HG03095 (cell line): ENCODE measurements around the gene TNFAIP6.
A peak's percentile ranks its signal among the peaks of the same experiment; 100 is the strongest.

Experiments
- ATAC-seq: cut with Tn5 transposase; IDR thresholded peaks from one replicate; pipeline ENCODE4 v1.9.1; 2021; ENCODE audit warnings: moderate library complexity; ENCODE audit not compliant: unreplicated experiment

The TNFAIP6 gene

DNA sequence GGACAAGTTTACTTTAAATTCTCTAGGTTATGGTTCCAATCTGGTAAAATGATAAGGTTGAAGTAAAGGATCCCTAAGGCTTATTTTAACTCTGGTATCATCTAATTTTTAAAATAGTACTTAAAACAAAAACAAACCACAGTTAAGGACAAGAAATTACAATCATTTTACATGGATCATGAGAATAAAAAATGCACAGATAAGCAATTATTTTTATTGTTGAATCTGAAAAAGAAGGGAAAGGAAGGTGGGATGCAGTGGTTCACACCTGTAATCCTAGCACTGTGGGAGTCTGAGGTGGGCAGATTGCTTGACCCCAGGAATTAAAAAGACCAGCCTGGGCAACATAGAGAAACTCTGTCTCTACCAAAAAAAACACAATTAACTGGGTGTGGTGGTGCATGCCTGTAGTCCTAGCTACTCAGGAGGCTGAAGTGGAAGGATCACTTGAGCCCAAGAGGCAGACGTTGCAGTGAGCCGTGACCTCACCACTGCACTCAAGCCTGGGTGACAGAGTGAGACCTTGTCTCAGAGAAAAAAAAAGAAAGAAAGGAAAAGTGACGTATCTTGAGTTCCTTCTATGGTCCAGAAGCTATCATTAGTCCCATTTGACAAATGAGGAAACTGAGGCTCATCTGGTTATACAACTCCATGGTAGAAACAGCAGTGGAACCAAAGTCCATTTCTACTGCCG, 2.5 kb downstream of the TNFAIP6 start:
- no peak for ATAC-seq

DNA sequence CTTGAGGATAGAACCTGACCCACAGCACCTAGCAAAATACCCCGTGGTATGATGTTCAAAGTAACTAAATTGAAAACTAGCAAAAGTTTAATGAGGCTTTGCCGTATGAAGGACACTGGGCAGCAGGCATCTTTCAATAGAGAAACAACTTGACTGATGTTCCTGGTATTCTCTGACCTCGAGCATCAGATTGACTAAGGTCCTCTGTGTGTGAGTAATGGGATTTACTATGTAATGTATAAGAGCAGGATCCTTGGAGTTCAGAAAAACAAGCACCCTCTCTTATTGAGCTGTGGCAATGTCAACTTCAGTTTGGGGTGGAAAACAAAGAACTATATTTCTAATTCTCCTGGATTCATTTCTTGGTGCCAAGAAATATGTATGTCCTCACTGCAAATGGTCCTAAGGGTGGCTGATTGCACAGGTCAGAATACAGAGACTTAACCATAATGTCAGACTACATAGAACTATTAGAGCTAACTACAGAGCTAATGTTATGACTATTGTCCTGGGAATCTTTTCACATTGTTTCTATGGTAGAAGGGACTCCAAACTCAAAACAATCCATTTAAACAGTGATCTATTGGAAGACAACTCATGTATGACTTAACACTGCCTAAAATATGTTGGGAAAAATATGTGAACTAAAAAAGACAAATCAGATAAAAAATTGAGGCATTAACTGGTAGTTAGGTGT, 4.4 kb downstream of the TNFAIP6 start:
- ATAC-seq = no peak

DNA sequence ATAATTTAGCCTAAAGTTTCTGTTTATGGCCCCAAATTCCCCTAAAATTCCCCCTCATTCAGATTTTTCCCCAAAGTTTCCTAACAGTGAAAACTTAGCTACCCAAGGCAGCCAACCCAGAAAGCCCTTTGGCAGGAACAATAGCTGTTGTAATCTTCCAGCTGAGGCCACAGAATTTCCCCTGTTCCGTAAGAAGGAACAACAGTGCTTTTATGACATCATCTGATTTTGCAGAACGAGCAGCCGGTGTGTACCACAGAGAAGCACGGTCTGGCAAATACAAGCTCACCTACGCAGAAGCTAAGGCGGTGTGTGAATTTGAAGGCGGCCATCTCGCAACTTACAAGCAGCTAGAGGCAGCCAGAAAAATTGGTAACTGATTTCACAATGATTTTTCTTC, 6.3 kb downstream of the TNFAIP6 start:
- peak; percentile 85 for ATAC-seq

DNA sequence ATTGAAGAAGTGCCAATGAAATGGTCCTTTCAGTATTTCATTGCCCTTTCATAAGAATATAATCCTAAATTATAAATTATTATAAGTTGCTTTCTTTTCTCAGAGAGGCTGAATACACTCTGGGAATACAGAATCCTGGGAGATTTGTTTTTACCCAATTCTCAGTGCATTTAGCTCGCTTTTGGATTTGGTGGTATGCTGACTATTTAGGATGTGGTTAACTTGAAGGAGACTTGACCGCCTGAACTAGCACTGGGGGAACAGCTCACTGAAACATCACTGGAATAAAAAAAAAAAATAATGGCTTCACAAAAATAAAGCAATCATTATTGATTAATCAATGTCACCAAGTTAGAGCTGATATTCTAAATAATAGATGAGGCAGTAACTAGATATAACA, 10.2 kb downstream of the TNFAIP6 start:
- no peak for ATAC-seq

DNA sequence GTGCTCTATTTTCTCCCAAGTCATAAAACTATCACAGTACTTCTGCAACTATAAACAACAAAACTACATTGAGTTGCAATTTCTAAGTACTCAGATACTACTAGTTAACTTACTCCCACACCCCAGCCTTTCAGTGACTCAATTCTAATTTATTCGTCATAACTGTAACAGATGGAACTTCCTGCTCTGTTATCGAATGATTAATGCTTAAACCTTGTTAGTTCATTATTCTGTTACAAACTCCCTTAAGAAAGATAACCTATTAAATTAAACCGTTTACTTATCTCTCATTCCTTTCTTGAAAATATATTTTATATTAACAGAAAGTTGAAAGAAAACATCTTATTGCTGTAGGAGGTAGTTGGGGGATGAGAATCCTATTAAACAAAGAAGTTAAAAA, 17.0 kb downstream of the TNFAIP6 start:
- peak; percentile 89 for ATAC-seq

DNA sequence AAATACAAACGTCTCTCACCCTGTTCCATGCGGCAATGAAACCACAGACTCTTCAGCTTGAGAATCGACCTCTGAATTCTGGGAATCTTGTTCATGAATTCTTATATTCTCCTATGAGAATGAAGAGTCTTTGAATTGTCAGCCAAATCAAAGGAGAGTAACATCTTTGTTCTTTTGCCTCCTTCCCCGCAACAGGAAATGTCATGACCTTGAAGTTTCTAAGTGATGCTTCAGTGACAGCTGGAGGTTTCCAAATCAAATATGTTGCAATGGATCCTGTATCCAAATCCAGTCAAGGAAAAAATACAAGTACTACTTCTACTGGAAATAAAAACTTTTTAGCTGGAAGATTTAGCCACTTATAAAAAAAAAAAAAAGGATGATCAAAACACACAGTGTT, 21.8 kb downstream of the TNFAIP6 start:
- ATAC-seq = no peak

DNA sequence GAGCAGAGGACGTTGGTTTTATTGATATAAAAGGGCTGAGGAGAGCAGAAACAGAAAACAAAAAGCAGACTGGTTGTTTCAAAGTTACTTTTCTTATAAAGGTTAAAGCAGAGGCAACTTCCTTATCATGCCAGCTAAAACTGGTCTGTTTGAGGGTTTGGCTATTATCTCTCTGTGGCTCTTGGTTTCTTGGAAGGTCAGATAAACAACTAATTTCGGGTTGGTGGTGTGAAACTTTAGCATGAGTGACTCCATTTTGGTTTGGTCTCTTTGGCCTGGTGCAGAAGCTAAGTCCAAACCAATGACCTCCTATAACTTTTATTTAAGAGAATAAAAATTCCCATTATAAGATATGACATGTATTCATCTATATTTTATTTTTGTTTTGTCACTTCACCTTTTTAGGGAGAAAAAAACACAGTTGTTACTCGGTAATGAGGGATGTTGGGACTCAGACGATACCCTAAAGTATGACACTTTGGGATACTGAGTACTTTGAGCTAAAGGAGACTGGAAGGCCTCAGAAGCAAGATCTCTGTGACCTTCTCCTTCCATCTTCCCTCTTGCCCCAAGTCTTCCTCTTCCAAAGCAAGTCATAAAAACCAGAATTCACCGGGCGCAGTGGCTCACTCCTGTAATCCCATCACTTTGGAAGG, 23.3 kb downstream of the TNFAIP6 start:
- no peak for ATAC-seq

DNA sequence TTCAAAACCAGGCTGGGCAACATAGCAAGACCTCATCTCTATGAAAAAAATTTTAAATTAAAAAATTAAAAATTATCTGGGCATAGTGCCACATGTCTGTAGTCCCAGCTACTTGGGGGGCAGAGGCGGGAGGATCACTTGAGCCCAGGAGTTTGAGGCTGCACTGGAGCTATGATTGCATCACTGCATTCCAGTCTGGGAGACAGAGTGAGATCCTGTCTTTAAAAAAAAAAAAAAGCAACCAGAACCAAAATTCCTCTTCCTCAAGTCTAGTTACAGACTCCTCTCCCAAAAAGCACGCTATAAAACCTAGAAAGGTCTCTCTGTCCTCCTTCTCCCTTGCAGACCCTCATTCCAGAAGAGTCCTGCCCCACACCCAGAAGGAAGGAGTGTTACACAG, 23.9 kb downstream of the TNFAIP6 start:
- no peak for ATAC-seq

DNA sequence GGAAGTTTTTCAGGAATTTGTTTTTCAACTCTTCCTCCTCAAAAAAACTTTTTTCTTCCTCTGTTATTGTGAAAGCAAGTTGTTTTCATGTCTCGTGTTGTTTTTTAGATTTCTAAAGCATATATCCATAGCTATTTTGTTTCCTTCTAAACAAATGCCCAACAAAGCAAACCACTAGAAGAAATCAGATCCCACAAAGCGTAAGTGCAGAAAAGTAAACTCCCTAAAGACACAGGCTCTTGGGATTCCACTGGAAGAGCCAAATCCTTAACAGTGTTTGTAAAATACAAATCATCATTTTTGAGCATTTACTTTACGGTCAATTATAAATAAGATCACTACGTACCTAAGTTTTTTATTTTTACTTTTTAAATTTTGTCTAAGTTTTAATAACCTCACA, 30.6 kb downstream of the TNFAIP6 start:
- ATAC-seq = no peak

DNA sequence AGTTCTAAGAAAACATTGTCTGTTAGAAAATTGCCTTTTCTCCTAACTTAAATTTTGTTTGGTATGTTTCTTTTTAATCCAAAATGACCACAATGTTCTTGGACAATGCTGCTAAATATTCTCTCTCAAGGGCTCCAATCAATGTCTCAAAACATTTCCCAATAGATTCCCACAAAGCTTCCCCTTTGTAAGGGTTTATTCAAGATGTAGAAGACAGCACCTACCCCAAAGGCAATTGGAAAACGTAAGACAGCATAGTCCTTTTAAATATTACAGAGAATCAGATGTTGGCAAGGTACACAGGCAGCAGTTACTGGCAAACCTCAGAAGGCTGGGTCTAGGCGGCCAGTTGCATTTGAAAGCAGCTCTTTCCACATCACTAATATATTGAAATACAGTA, 34.0 kb downstream of the TNFAIP6 start:
- no peak for ATAC-seq

DNA sequence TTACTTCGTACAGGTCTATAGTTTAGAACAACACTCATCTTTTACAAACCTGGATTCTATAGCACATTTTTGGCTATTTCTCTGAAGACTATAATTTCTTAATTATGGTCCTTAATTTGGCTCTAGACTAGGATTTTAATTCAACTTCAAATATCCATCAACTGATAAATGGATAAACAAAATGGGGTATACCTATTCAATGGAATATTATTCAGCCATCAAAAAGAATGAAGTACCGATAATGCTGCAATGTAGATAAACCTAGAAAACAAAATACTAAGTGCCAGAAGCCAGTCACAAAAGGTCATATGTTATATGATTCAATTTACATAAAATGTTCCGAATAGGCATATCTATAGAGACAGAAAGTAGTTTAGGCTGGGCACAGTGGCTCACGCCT, 37.1 kb downstream of the TNFAIP6 start:
- no peak for ATAC-seq

DNA sequence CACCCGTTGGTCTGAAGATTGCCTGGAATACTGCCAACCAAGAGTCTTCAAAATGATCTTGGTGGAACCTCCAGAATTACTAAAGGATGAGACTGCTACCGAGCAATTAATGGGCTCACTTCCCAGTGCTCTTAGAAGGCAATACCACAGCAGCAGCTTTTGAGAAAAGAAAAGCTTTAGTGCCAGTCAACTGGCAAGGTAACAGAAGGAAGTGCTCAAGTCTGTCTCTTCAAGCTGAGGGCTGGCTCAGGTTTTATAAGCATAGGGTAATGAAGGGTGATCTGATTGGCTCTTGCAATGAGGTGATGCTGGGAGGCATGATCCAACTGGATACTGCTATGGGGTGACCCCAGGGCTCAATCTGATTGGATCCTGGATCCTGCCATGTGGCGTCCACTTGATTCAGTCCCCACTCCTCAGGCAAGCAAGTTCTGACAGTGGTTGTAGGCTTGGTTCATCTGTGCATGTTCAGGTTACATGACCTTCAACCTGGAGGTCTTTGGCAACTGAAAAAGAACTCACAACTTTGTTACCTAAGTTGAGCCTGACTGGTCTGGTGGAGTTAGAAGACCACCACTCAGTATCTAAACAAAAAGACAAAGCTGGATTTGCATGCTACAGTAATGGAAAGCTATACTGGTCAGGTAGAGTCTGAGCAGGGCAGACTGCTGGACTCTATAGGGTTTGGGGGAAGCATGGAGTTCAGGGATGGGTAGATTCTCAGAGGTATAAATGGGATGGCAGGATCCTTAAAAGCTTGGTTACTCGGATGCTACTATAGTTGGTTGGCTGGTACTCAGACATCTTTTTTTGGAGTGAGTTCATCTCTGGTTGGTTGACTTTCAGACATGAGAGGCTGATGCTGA, 38.4 kb downstream of the TNFAIP6 start:
- ATAC-seq = no peak

DNA sequence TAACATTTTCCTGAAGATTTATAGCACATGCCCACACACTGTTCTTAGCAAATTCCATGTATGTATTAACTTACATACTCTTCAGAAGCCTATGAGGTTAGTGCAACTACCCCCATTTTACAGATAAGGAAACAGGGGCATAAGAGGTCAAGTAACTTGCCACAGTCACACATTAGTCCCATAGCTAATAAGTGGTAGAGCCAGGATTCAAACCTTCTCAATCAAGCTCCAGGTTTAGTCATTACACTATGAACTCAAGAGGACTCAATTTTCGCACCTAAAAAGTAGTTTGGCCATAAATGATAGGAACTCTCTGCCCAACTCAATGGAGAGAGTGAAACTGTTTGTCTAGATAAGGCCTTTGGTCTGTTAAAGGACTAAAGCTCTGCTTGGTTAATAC, 42.6 kb downstream of the TNFAIP6 start:
- ATAC-seq = no peak

DNA sequence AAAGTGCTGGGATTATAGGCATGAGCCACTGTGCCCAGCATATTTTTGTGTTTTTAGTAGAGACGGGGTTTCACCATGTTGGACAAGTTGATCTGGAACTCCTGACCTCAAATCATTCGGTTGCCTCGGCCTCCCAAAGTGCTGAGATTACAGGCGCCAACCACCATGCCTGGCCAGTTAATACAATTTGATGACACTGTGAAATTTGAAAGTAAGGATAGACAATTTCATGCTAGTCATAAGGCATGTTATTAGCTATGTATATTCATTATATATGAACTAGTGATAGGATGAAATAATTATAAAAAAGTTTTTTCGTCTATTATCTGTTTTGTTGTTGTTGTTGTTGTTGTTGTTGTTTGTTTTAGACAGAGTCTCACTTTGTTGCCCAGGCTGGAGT, 43.8 kb downstream of the TNFAIP6 start:
- ATAC-seq = no peak

DNA sequence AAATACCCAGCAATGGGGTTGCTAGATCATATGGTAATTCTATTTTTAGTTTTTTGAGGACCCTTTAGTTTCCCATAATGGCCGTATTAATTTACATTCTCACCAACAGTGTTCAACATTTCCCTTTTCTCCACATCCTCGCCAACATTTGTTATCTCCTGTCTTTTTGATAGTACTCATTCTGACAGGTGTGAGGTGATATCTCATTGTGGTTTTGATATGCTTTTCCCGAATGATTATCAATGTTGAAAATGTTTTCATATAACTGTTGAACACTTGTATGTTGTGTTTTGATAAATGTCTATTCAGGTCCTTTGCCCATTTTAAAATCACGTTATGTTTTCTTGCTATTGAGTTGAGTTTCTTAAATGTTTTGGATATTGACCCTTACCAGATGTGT, 46.5 kb downstream of the TNFAIP6 start:
- ATAC-seq = no peak

DNA sequence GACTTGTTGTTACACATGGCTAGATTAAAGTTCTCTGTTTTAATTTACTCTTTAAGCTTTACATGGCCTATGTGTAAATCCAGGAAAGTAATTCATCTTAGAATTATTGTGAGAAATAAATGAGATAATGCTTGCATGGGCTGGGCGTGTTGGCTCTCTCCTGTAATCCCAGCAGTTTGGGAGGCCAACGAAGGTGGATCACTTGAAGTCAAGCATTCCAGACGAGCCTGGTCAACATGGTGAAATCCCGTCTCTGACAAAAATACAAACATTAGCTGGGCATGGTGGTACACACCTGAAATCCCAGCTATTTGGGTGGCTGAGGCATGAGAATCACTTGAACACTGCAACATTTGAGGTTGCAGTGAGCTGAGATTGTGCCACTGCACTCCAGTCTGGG, 48.0 kb downstream of the TNFAIP6 start:
- no peak for ATAC-seq

DNA sequence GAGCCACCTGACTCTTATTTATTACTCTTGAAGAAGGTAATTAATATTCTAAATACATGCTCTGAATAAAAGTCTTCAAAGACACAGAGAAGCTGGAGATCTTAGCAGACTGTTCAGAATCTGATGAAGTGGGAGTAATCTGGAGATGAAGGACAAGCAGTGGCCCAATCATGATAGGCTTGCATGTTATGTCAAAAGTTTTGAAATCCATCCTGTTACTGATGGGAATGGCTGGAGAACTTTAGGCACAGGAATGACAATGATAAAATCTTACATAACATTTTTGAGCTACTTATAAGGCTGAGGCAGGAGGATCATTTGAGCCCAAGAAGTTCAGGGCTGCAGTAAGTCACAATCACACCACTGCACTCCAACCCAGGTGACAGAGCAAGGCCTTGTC, 49.9 kb downstream of the TNFAIP6 start:
- ATAC-seq = no peak

DNA sequence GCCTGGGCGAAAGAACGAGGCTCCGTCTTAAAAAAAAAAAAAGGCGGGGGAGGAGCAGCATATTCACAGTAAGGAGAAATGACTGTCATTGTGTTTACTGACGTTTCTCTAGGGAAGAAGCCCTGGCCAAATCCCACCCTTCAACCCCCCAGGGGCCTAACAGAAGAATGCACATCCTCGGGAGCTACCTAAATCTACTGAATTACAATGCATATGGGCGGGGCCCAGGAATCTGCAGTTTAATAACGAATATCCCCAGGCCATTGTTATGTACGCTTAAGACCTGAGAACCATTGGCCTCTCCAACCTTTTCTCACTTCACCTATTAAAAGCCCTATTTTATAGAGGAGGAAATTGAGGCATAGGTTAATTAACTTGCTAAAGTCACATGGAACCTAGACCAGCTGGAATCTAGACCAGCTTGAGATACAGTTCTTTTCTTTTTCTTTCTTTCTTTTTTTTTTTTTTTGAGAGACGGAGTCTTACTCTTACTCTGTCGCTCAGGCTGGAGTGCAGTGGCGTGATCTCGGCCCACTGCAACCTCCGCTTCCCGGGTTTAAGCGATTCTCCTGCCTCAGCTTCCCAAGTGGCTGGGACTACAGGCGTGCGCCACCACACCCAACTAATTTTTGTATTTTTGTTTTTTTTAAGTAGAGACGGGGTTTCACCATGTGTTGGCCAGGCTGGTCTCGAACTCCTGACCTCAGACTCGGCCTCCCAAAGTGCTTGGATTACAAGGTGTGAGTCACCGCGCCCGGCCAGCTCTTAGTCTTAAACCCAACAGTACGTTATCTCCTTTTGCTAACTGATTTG, 51.6 kb downstream of the TNFAIP6 start:
- ATAC-seq = no peak

DNA sequence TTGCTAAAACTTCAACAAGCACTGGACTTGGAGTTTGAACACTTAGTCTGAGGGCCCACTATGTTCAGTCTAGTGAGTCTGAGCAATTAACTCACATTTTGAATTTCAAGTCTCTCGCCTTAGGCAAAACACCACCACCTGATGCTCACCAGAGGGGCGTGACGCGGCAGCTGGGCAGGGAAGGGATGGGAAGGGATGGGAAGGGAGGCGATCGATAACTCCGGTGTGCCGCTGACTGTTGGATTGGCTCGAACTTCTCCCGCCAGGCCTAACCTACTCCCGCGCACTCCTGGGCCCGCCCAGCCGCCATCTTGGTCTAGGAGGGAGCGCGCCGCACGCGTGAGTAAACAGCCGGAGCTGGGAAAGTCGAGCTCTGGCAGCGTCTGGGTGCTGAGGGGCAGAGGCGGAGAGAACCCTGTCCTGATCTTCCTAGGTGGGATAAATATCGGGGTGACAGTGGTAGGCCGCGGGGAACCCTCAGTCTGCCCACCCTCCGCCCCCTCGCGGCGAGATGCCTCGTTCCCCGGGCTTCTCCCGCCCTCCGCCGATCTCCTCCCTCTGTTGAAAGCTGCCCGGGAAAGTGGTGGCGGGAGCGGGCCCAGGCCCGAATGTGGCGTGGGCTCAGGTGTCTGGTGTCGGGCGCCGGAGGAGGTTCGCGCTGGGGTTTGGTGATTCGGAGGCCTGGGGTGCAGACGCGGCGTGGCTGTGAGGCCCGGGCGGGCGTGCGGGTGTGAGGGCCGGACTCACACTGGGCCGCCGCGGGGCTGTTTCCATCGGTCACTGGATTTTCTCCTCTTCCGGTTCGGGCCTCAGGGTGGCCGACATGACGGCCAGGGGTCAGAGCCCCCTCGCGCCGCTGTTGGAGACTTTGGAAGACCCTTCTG, 52.5 kb downstream of the TNFAIP6 start, which contains the start of gene RIF1:
TSS of gene RIF1 (plus strand) at position 302 of the 884 bp plus-strand sequence. CDS start at position 824, 522 bp downstream.
- ATAC-seq = peak; percentile 93
